ENCODE measurements around the gene BIN2. TPM values are rescaled to one million over a fixed set of nuclear protein-coding genes. Genes with fewer than 3 reads are reported as not detected.

Gene BIN2
- total RNA-seq (2014; rRNA removed; shearing (Covaris generic)) (0.23 TPM in 1 of 2 replicates, not detected in the other), polyA plus RNA-seq (2016; fragmentation: Nextera tagmentation; extraction: Ambion mirVana) (0.17 TPM in 1 of 2 replicates, not detected in the other)
- long read RNA-seq = 0 reads

DNA sequence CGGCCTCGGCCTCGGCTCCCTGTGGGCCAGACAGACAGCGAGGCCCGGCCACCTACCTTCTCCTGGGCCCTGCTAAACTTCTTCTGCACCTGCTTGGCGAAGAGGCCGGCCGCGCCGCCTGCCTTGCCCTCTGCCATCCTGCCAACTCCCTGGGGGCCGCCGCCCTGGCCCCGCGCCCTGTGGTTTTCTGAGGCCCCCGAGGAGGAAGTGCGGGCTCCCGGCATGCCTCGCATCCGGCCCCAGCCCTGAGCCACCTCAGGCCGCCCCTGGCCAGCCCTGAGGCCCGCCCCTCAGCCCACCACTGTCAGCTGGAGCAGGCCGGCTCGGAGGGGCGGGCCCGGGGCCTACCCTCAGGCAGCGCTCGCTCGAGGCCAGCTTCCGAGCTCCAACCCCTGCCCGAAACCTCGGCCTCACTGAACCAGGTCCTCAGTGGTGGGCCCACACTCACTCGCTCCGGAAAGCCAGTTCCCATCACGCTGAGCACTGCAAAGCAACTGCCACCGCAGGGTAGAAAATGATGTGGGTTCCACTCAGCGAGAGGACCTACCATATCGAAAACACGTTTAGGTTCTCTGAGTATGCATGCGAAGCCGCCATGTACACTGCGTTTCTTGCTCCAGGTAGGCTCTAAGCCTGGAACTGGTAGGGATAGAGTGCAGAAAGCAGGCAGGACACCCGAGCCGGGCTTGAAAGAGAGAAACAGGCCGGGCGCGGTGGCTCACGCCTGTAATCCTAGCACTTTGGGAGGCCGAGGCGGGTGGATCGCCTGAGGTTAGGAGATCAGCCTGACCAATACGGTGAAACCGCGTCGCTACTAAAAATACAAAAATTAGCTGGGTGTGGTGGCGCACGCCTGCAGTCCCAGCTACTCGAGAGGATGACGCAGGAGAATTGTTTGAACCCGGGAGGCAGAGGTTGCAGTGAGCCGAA lies at the start of gene BIN2:
BIN2 (minus strand) TSS at position 209 of the 930 bp plus-strand sequence; CDS start at position 137, 72 bp downstream.
- Histone ChIP-seq H3K36me3 (ENCODE audit: insufficient read depth) (no peaks in the 10 kb centered on the region), H4K20me1 (replicated peaks; ENCODE audit: insufficient read depth) (no peaks in the 10 kb centered on the region), H3K9me2 (ENCODE audit: insufficient read depth) (0 out of 2 replicates have a peak, but pooled peaks cover 2% of the 10 kb centered on the region), H3K4me3 (no peak within 1 kb of the TSS), H3K4me1 (ENCODE audit: insufficient read depth) (peaks cover 11% of the 10 kb centered on the region), H3K79me2 (replicated peaks; ENCODE audit: insufficient read depth) (no peaks in the 10 kb centered on the region), H3F3A (replicated peaks; ENCODE audit: low read depth) (0 out of 2 replicates have a peak, but pooled peaks cover 4% of the 10 kb centered on the region), H2AFZ (peak within 1 kb of the TSS; percentile 74), H3K27ac (ENCODE audit: low read depth) (no peak within 1 kb of the TSS), H3K4me2 (no peak within 1 kb of the TSS), H3K27me3 (ENCODE audit: insufficient read depth) (no peaks in the 10 kb centered on the region)
- no peak; the same call in 2 of the 3 replicates for ATAC-seq
- peaks cover 21% of the 10 kb centered on the region for H3K4me1 Mint-ChIP-seq
- H3K27me3 Mint-ChIP-seq (ENCODE audit: insufficient read depth, low read depth, poor library complexity) = peaks cover 2% of the 10 kb centered on the region
- no peaks in the 10 kb centered on the region for H3K9me3 Mint-ChIP-seq
- DNase-seq (ENCODE audit: low spot score) = no peak
- TF ChIP-seq ZNF114 (CRISPR knock-in tag; IDR thresholded peaks at IDR 0.05) = no peak
- TF ChIP-seq, protein P1, sequence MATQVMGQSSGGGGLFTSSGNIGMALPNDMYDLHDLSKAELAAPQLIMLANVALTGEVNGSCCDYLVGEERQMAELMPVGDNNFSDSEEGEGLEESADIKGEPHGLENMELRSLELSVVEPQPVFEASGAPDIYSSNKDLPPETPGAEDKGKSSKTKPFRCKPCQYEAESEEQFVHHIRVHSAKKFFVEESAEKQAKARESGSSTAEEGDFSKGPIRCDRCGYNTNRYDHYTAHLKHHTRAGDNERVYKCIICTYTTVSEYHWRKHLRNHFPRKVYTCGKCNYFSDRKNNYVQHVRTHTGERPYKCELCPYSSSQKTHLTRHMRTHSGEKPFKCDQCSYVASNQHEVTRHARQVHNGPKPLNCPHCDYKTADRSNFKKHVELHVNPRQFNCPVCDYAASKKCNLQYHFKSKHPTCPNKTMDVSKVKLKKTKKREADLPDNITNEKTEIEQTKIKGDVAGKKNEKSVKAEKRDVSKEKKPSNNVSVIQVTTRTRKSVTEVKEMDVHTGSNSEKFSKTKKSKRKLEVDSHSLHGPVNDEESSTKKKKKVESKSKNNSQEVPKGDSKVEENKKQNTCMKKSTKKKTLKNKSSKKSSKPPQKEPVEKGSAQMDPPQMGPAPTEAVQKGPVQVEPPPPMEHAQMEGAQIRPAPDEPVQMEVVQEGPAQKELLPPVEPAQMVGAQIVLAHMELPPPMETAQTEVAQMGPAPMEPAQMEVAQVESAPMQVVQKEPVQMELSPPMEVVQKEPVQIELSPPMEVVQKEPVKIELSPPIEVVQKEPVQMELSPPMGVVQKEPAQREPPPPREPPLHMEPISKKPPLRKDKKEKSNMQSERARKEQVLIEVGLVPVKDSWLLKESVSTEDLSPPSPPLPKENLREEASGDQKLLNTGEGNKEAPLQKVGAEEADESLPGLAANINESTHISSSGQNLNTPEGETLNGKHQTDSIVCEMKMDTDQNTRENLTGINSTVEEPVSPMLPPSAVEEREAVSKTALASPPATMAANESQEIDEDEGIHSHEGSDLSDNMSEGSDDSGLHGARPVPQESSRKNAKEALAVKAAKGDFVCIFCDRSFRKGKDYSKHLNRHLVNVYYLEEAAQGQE (IDR thresholded peaks at IDR 0.05; ENCODE audit: unreplicated experiment) = no peak
- TF ChIP-seq, protein P2, sequence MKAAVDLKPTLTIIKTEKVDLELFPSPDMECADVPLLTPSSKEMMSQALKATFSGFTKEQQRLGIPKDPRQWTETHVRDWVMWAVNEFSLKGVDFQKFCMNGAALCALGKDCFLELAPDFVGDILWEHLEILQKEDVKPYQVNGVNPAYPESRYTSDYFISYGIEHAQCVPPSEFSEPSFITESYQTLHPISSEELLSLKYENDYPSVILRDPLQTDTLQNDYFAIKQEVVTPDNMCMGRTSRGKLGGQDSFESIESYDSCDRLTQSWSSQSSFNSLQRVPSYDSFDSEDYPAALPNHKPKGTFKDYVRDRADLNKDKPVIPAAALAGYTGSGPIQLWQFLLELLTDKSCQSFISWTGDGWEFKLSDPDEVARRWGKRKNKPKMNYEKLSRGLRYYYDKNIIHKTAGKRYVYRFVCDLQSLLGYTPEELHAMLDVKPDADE (IDR thresholded peaks at IDR 0.05) = no peak
- TF ChIP-seq, protein P3, sequence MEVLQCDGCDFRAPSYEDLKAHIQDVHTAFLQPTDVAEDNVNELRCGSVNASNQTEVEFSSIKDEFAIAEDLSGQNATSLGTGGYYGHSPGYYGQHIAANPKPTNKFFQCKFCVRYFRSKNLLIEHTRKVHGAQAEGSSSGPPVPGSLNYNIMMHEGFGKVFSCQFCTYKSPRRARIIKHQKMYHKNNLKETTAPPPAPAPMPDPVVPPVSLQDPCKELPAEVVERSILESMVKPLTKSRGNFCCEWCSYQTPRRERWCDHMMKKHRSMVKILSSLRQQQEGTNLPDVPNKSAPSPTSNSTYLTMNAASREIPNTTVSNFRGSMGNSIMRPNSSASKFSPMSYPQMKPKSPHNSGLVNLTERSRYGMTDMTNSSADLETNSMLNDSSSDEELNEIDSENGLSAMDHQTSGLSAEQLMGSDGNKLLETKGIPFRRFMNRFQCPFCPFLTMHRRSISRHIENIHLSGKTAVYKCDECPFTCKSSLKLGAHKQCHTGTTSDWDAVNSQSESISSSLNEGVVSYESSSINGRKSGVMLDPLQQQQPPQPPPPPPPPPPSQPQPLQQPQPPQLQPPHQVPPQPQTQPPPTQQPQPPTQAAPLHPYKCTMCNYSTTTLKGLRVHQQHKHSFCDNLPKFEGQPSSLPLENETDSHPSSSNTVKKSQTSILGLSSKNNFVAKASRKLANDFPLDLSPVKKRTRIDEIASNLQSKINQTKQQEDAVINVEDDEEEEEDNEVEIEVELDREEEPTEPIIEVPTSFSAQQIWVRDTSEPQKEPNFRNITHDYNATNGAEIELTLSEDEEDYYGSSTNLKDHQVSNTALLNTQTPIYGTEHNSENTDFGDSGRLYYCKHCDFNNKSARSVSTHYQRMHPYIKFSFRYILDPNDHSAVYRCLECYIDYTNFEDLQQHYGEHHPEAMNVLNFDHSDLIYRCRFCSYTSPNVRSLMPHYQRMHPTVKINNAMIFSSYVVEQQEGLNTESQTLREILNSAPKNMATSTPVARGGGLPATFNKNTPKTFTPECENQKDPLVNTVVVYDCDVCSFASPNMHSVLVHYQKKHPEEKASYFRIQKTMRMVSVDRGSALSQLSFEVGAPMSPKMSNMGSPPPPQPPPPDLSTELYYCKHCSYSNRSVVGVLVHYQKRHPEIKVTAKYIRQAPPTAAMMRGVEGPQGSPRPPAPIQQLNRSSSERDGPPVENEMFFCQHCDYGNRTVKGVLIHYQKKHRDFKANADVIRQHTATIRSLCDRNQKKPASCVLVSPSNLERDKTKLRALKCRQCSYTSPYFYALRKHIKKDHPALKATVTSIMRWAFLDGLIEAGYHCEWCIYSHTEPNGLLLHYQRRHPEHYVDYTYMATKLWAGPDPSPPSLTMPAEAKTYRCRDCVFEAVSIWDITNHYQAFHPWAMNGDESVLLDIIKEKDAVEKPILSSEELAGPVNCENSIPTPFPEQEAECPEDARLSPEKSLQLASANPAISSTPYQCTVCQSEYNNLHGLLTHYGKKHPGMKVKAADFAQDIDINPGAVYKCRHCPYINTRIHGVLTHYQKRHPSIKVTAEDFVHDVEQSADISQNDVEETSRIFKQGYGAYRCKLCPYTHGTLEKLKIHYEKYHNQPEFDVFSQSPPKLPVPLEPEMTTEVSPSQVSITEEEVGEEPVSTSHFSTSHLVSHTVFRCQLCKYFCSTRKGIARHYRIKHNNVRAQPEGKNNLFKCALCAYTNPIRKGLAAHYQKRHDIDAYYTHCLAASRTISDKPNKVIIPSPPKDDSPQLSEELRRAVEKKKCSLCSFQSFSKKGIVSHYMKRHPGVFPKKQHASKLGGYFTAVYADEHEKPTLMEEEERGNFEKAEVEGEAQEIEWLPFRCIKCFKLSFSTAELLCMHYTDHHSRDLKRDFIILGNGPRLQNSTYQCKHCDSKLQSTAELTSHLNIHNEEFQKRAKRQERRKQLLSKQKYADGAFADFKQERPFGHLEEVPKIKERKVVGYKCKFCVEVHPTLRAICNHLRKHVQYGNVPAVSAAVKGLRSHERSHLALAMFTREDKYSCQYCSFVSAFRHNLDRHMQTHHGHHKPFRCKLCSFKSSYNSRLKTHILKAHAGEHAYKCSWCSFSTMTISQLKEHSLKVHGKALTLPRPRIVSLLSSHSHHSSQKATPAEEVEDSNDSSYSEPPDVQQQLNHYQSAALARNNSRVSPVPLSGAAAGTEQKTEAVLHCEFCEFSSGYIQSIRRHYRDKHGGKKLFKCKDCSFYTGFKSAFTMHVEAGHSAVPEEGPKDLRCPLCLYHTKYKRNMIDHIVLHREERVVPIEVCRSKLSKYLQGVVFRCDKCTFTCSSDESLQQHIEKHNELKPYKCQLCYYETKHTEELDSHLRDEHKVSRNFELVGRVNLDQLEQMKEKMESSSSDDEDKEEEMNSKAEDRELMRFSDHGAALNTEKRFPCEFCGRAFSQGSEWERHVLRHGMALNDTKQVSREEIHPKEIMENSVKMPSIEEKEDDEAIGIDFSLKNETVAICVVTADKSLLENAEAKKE (CRISPR knock-in tag; IDR thresholded peaks at IDR 0.05) = no peak
- TF ChIP-seq, protein P4, sequence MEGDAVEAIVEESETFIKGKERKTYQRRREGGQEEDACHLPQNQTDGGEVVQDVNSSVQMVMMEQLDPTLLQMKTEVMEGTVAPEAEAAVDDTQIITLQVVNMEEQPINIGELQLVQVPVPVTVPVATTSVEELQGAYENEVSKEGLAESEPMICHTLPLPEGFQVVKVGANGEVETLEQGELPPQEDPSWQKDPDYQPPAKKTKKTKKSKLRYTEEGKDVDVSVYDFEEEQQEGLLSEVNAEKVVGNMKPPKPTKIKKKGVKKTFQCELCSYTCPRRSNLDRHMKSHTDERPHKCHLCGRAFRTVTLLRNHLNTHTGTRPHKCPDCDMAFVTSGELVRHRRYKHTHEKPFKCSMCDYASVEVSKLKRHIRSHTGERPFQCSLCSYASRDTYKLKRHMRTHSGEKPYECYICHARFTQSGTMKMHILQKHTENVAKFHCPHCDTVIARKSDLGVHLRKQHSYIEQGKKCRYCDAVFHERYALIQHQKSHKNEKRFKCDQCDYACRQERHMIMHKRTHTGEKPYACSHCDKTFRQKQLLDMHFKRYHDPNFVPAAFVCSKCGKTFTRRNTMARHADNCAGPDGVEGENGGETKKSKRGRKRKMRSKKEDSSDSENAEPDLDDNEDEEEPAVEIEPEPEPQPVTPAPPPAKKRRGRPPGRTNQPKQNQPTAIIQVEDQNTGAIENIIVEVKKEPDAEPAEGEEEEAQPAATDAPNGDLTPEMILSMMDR (conservative IDR thresholded peaks at IDR 0.05; ENCODE audit: low read depth in 2 of 2) = no peak
- TF ChIP-seq POLR2AphosphoS5 (IDR thresholded peaks at IDR 0.05; ENCODE audit: low read depth) = no peak
- no peak for TF ChIP-seq NANOG (IDR thresholded peaks at IDR 0.05; ENCODE audit: borderline replicate concordance)
- TF ChIP-seq EZH2 (IDR thresholded peaks at IDR 0.05; ENCODE audit: low read depth, unreplicated experiment) = no peak
- TF ChIP-seq STAT1 (IDR thresholded peaks at IDR 0.05; ENCODE audit: unreplicated experiment) = no peak
- no peak within 1 kb of the TSS for H3K27ac Mint-ChIP-seq
- no peak within 1 kb of the TSS; the same call in 2 of the 3 replicates for H3K4me3 Mint-ChIP-seq
- H3K36me3 Mint-ChIP-seq (ENCODE audit: low read depth) = no peaks in the 10 kb centered on the region

Data from GM23338 (cell line).